H54 (cell line): Measurements from ENCODE around the gene CELF4.

Source experiments
- DNase-seq: peaks from one replicate; pipeline ENCODE4 v3.0.0; 2011; ENCODE audit warnings: low spot score, mixed read lengths; ENCODE audit not compliant: insufficient read length
- FAIRE-seq: peaks from 3 replicates; lab custom pipeline; 2011; peaks lifted over from hg19 to GRCh38; lab: Jason Lieb, UNC
- POLR2A ChIP-seq: IDR thresholded peaks from 2 replicates; pipeline ENCODE4 v1.6.1; 2011; ENCODE audit warnings: low read depth, mild to moderate bottlenecking, low read length

The CELF4 gene

GRCh38 chr18:37246779-37247340 is 318.7 kb downstream of the CELF4 start:
- no peak for TF ChIP-seq POLR2A
- DNase-seq (no peak), FAIRE-seq (no peak)

GRCh38 chr18:37244618-37245017 is 321.0 kb downstream of the CELF4 start:
- DNase-seq (no peak), FAIRE-seq (no peak)
- TF ChIP-seq POLR2A: no peak

GRCh38 chr18:37243741-37244140 is 321.9 kb downstream of the CELF4 start:
- TF ChIP-seq POLR2A: no peak
- DNase-seq (no peak), FAIRE-seq (no peak)

GRCh38 chr18:37242826-37243560 is 322.6 kb downstream of the CELF4 start:
- DNase-seq (no peak), FAIRE-seq (no peak)
- no peak for TF ChIP-seq POLR2A

- DNase-seq (no peak), FAIRE-seq (no peak)
- TF ChIP-seq POLR2A: no peak
These were observed 323.5 kb downstream of the CELF4 start for GRCh38 chr18:37242091-37242490.

- no peak for TF ChIP-seq POLR2A
- FAIRE-seq: no peak
- no peak for DNase-seq
These were observed 327.1 kb downstream of the CELF4 start for GRCh38 chr18:37238282-37239108.

- FAIRE-seq (no peak), DNase-seq (no peak)
- TF ChIP-seq POLR2A: no peak
These were observed 330.0 kb downstream of the CELF4 start for GRCh38 chr18:37235583-37235982.

- DNase-seq: no peak
- no peak for TF ChIP-seq POLR2A
- FAIRE-seq: no peak
These were observed 334.3 kb downstream of the CELF4 start for GRCh38 chr18:37231251-37231650.

GRCh38 chr18:37230768-37231167 is 334.8 kb downstream of the CELF4 start:
- no peak for DNase-seq
- no peak for TF ChIP-seq POLR2A
- FAIRE-seq: no peak

GRCh38 chr18:37225279-37225678 is 340.3 kb downstream of the CELF4 start:
- TF ChIP-seq POLR2A: no peak
- no peak for FAIRE-seq
- DNase-seq: no peak

- no peak for DNase-seq
- TF ChIP-seq POLR2A: no peak
- FAIRE-seq: no peak
These were observed 342.6 kb downstream of the CELF4 start for GRCh38 chr18:37222999-37223378.

GRCh38 chr18:37222354-37222998 is 343.1 kb downstream of the CELF4 start:
- DNase-seq: no peak
- TF ChIP-seq POLR2A: no peak
- FAIRE-seq: no peak

- DNase-seq: no peak
- TF ChIP-seq POLR2A: no peak
- FAIRE-seq: no peak
These were observed 346.3 kb downstream of the CELF4 start for GRCh38 chr18:37219257-37219656.
